ENCODE measurements around the gene TDRD9.

DNA sequence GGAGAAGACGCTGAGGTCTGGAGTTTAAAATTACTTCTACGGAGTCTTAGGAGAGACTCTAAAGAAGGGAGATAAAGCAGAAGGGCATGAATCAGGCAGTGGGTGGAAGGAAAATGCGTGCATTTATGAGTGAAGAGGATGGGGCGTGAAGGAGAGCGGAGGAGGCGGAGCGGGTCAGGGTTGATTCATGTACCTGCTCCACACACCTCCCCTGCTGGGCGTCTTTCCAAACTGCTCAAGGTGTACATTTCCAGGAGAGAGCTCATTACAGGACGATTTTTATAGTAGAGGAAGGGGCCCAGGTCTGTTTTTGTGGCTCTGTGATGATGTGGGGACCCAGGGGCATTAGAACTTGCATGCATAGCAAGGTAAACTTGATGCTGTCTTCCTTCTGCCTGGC is 92.2 kb downstream of the TDRD9 start:
- TF ChIP-seq, protein P1, sequence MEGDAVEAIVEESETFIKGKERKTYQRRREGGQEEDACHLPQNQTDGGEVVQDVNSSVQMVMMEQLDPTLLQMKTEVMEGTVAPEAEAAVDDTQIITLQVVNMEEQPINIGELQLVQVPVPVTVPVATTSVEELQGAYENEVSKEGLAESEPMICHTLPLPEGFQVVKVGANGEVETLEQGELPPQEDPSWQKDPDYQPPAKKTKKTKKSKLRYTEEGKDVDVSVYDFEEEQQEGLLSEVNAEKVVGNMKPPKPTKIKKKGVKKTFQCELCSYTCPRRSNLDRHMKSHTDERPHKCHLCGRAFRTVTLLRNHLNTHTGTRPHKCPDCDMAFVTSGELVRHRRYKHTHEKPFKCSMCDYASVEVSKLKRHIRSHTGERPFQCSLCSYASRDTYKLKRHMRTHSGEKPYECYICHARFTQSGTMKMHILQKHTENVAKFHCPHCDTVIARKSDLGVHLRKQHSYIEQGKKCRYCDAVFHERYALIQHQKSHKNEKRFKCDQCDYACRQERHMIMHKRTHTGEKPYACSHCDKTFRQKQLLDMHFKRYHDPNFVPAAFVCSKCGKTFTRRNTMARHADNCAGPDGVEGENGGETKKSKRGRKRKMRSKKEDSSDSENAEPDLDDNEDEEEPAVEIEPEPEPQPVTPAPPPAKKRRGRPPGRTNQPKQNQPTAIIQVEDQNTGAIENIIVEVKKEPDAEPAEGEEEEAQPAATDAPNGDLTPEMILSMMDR (IDR thresholded peaks at IDR 0.05): no peak
- TF ChIP-seq POLR2A (IDR thresholded peaks at IDR 0.05) (no peak), POLR2AphosphoS5 (IDR thresholded peaks at IDR 0.05) (no peak)
